HEK293 (cell line): ENCODE data around the gene AJUBA.

Source experiments
- CTCF ChIA-PET: fragments of 350-600 bp; formaldehyde crosslinking; extraction: SDS; loops from one replicate; lab custom pipeline; 2021; ENCODE audit warnings: antibody characterized with exemption; lab: Yijun Ruan, JAX
- POLR2A ChIA-PET: fragments of 300-600 bp; formaldehyde crosslinking; extraction: SDS; loops from one replicate; lab custom pipeline; 2020; ENCODE audit warnings: antibody characterized with exemption, inconsistent platforms; lab: Yijun Ruan, JAX
- H3K27ac ChIP-seq: fragments of 200-500 bp; sonication (Bioruptor generic); 2 replicates; pipeline ENCODE4 v1.5.1; 2014; ENCODE audit warnings: low read depth, low read length, control low read depth, inconsistent platforms; ENCODE audit errors: extremely low read depth
- H3K36me3 ChIP-seq, 2 experiments: fragments of 200-500 bp in 1 of 2; sonication (Bioruptor generic) in 1 of 2; 1 replicate in 1 of 2; 2 replicates in 1 of 2; pipeline ENCODE4 v1.5.1; 2014 to 2017; ENCODE audit warnings: inconsistent platforms in 2 of 2, low read length in 2 of 2; ENCODE audit not compliant: control insufficient read depth in 2 of 2, insufficient read depth in 1 of 2
- H3K4me1 ChIP-seq: fragments of 200-500 bp; sonication (Bioruptor generic); 2 replicates; pipeline ENCODE4 v1.5.1; 2014; ENCODE audit warnings: mild to moderate bottlenecking, low read length, inconsistent platforms; ENCODE audit not compliant: control insufficient read depth, insufficient read depth
- H3K4me3 ChIP-seq: 2 replicates; pipeline ENCODE4 v1.5.1; 2011; ENCODE audit warnings: low read depth, mild to moderate bottlenecking, control low read depth, low read length, moderate library complexity
- H3K9me3 ChIP-seq: fragments of 200-500 bp; sonication (Bioruptor generic); 2 replicates; pipeline ENCODE4 v1.5.1; 2014; ENCODE audit warnings: low read depth, low read length, inconsistent platforms; ENCODE audit not compliant: control insufficient read depth, insufficient read depth
- FEZF1 ChIP-seq: fragments of 450-650 bp; formaldehyde crosslinking; IDR thresholded peaks from 2 replicates; pipeline ENCODE4 v1.5.1; 2016; ENCODE audit warnings: missing biosample characterization, missing genetic modification characterization
- HIC1 ChIP-seq: fragments of 450-650 bp; formaldehyde crosslinking; IDR thresholded peaks from 2 replicates; pipeline ENCODE4 v1.5.1; 2016; ENCODE audit warnings: missing biosample characterization, missing genetic modification characterization
- KLF10 ChIP-seq: fragments of 450-650 bp; IDR thresholded peaks from 2 replicates; pipeline ENCODE4 v1.5.1; 2018; ENCODE audit warnings: missing biosample characterization, mild to moderate bottlenecking, missing genetic modification characterization
- KLF16 ChIP-seq: fragments of 450-650 bp; formaldehyde crosslinking; IDR thresholded peaks from 2 replicates; pipeline ENCODE4 v1.5.1; 2017; ENCODE audit warnings: missing biosample characterization, missing genetic modification characterization
- KLF8 ChIP-seq: fragments of 450-650 bp; formaldehyde crosslinking; IDR thresholded peaks from 2 replicates; pipeline ENCODE4 v1.5.1; 2016; ENCODE audit warnings: missing biosample characterization, missing genetic modification characterization
- SP7 ChIP-seq: fragments of 450-650 bp; formaldehyde crosslinking; IDR thresholded peaks from 2 replicates; pipeline ENCODE4 v1.5.1; 2016; ENCODE audit warnings: missing biosample characterization, missing genetic modification characterization
- ZBTB1 ChIP-seq: fragments of 450-650 bp; formaldehyde crosslinking; IDR thresholded peaks from 2 replicates; pipeline ENCODE4 v1.5.1; 2016; ENCODE audit warnings: missing biosample characterization, missing genetic modification characterization
- ZBTB7A ChIP-seq: fragments of 450-650 bp; formaldehyde crosslinking; IDR thresholded peaks from 2 replicates; pipeline ENCODE4 v1.5.1; 2016; ENCODE audit warnings: low read depth, missing biosample characterization, missing genetic modification characterization
- ZNF132 ChIP-seq: fragments of 450-650 bp; formaldehyde crosslinking; IDR thresholded peaks from 2 replicates; pipeline ENCODE4 v1.5.1; 2017; ENCODE audit warnings: missing biosample characterization, missing genetic modification characterization, borderline replicate concordance
- ZNF133 ChIP-seq: fragments of 450-650 bp; formaldehyde crosslinking; IDR thresholded peaks from 2 replicates; pipeline ENCODE4 v1.5.1; 2016; ENCODE audit warnings: missing biosample characterization, missing genetic modification characterization
- ZNF155 ChIP-seq: fragments of 450-650 bp; formaldehyde crosslinking; IDR thresholded peaks from 2 replicates; pipeline ENCODE4 v1.5.1; 2016; ENCODE audit warnings: missing biosample characterization, missing genetic modification characterization
- ZNF560 ChIP-seq: fragments of 450-650 bp; formaldehyde crosslinking; IDR thresholded peaks from 2 replicates; pipeline ENCODE4 v1.5.1; 2017; ENCODE audit warnings: missing biosample characterization, missing genetic modification characterization, borderline replicate concordance
- ZNF623 ChIP-seq: fragments of 450-650 bp; formaldehyde crosslinking; IDR thresholded peaks from 2 replicates; pipeline ENCODE4 v1.5.1; 2016; ENCODE audit warnings: missing biosample characterization, missing genetic modification characterization
- ZNF658 ChIP-seq: fragments of 450-650 bp; formaldehyde crosslinking; IDR thresholded peaks from 2 replicates; pipeline ENCODE4; 2016; ENCODE audit warnings: missing biosample characterization, missing genetic modification characterization
- ZNF701 ChIP-seq: fragments of 450-650 bp; formaldehyde crosslinking; IDR thresholded peaks from 2 replicates; pipeline ENCODE4 v1.5.1; 2016; ENCODE audit warnings: missing biosample characterization, missing genetic modification characterization
- ZNF791 ChIP-seq: fragments of 450-650 bp; formaldehyde crosslinking; IDR thresholded peaks from 2 replicates; pipeline ENCODE4 v1.5.1; 2016; ENCODE audit warnings: missing biosample characterization, missing genetic modification characterization
- ZSCAN5A ChIP-seq: fragments of 450-650 bp; formaldehyde crosslinking; IDR thresholded peaks from 2 replicates; pipeline ENCODE4 v1.5.1; 2016; ENCODE audit warnings: missing biosample characterization, missing genetic modification characterization
- TF ChIP-seq, protein P1 (sequence below): fragments of 450-650 bp; formaldehyde crosslinking; IDR thresholded peaks from 2 replicates; pipeline ENCODE4 v1.5.1; 2016; ENCODE audit warnings: missing biosample characterization, missing genetic modification characterization
- TF ChIP-seq, protein P2 (sequence below): fragments of 450-650 bp; formaldehyde crosslinking; optimal IDR thresholded peaks from 2 replicates; pipeline ENCODE3; 2016; ENCODE audit warnings: missing biosample characterization, mild to moderate bottlenecking, missing genetic modification characterization
- TF ChIP-seq, protein P3 (sequence below): fragments of 450-650 bp; formaldehyde crosslinking; IDR thresholded peaks from 2 replicates; pipeline ENCODE4 v1.5.1; 2016; ENCODE audit warnings: missing biosample characterization, missing genetic modification characterization
- TF ChIP-seq, protein P4 (sequence below): fragments of 450-650 bp; formaldehyde crosslinking; IDR thresholded peaks from 2 replicates; pipeline ENCODE4 v1.5.1; 2016; ENCODE audit warnings: missing biosample characterization, missing genetic modification characterization

AJUBA gene

DNA sequence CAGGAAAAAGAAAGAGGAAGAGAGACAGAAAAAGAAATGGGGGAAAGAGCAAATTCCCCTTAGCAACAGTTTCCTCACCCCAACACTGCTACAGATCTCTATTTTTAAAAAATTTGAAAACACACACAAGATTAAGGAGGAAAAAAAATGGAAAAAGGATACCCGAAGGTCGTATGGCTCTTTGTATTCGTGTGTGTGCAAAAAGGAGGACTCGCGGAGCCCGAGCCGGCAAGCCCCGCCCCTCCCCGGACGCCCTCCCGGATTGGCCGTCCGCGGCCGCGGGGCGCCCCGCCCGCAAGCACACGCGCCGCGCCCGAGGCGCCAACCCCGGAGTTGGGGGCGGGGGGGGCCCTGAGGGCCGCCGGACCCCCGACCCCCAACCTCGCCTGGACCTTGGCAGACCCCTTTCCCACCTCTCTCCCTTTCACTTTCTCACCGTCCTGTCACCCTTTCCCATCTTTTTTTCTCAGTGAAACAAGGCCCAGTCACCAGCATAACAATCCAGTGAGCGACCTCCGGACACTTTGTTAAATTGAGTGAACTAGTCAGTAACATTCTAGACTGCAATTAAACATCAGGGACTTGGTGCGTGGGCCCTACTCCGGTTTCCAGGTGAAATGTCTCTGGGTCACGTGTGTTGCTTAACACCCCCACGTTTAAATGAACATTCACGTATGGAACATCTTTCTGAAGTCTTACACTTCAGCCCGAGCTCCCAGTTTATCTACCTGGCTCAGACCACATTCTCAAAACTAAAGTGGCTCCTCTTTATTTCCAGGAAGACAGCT, 27.8 kb upstream of the AJUBA start, which contains the start of gene C14orf93 (continued):
- TF ChIP-seq HIC1 (tag by site-specific recombination) = no peak
- 0 out of 2 replicates have a peak, but pooled peaks have one; percentile 25 for TF ChIP-seq KLF16 (tag by site-specific recombination)
- peak; percentile 97 for TF ChIP-seq ZBTB7A (tag by site-specific recombination)
- peak; percentile 34; the same call in 1 of the 2 replicates for TF ChIP-seq KLF8 (tag by site-specific recombination)
- no peak for TF ChIP-seq ZNF560 (tag by site-specific recombination)
- 0 out of 2 replicates have a peak, but pooled peaks have one; percentile 41 for TF ChIP-seq KLF10 (tag by site-specific recombination)
- TF ChIP-seq, all 188 proteins: peak for 37

DNA sequence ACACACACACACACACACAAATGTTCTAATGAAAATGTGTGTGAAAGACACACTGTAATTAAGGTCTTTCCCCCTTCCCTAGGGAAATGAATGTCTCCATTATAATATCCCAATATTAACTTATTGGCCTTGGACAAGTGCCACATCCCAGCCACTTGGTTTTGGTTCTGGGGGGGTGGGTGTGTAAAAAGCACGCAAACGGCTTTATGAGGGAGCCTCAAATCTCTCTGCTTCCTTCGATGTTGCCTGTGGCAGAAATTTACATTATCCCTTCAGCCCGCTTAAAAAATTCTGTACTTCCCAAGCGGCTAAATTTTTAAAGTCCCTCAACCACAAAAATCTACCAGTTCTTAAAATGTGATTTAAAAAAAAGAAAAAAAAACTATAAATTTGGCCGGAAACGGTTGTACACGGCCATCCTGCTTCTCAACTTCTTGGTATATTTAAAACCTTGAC, 27.2 kb upstream of the AJUBA start:
- no peaks in the 10 kb centered on the region for H3K9me3 ChIP-seq
- H3K4me3 ChIP-seq = peak overlapping the region; percentile 40
- POLR2A ChIA-PET = interaction anchor here (1.1 kb wide), 1 partner anchor 50 kb away, joined by 5 read pairs; no protein-coding TSS in a partner anchor
- peaks cover 8% of the 10 kb centered on the region; the same call in 1 of the 2 replicates for H3K4me1 ChIP-seq
- H3K27ac ChIP-seq = no peak overlapping the region
- CTCF ChIA-PET = interaction anchor here (4.0 kb wide), 1 partner anchor 24 kb away, joined by 53 read pairs; no protein-coding TSS in a partner anchor
- H3K36me3 ChIP-seq = no peaks in the 10 kb centered on the region
- no peak for TF ChIP-seq ZSCAN5A (tag by site-specific recombination)
- no peak for TF ChIP-seq ZBTB1
- TF ChIP-seq, protein P1, sequence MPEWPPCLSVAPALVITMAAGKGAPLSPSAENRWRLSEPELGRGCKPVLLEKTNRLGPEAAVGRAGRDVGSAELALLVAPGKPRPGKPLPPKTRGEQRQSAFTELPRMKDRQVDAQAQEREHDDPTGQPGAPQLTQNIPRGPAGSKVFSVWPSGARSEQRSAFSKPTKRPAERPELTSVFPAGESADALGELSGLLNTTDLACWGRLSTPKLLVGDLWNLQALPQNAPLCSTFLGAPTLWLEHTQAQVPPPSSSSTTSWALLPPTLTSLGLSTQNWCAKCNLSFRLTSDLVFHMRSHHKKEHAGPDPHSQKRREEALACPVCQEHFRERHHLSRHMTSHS (tag by site-specific recombination) = no peak
- TF ChIP-seq ZNF132 (tag by site-specific recombination) = no peak
- no peak for TF ChIP-seq ZNF133 (tag by site-specific recombination)
- TF ChIP-seq ZNF155 (tag by site-specific recombination) = no peak
- TF ChIP-seq FEZF1 = 0 out of 2 replicates have a peak, but pooled peaks have one; percentile 8
- TF ChIP-seq SP7 (tag by site-specific recombination) = peak; percentile 36; the same call in 1 of the 2 replicates
- no peak for TF ChIP-seq ZNF623 (tag by site-specific recombination)
- no peak for TF ChIP-seq ZNF791 (tag by site-specific recombination)
- TF ChIP-seq ZNF658 = no peak
- TF ChIP-seq, protein P2, sequence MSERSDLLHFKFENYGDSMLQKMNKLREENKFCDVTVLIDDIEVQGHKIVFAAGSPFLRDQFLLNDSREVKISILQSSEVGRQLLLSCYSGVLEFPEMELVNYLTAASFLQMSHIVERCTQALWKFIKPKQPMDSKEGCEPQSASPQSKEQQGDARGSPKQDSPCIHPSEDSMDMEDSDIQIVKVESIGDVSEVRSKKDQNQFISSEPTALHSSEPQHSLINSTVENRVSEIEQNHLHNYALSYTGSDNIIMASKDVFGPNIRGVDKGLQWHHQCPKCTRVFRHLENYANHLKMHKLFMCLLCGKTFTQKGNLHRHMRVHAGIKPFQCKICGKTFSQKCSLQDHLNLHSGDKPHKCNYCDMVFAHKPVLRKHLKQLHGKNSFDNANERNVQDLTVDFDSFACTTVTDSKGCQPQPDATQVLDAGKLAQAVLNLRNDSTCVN (tag by site-specific recombination) = no peak
- TF ChIP-seq, protein P3, sequence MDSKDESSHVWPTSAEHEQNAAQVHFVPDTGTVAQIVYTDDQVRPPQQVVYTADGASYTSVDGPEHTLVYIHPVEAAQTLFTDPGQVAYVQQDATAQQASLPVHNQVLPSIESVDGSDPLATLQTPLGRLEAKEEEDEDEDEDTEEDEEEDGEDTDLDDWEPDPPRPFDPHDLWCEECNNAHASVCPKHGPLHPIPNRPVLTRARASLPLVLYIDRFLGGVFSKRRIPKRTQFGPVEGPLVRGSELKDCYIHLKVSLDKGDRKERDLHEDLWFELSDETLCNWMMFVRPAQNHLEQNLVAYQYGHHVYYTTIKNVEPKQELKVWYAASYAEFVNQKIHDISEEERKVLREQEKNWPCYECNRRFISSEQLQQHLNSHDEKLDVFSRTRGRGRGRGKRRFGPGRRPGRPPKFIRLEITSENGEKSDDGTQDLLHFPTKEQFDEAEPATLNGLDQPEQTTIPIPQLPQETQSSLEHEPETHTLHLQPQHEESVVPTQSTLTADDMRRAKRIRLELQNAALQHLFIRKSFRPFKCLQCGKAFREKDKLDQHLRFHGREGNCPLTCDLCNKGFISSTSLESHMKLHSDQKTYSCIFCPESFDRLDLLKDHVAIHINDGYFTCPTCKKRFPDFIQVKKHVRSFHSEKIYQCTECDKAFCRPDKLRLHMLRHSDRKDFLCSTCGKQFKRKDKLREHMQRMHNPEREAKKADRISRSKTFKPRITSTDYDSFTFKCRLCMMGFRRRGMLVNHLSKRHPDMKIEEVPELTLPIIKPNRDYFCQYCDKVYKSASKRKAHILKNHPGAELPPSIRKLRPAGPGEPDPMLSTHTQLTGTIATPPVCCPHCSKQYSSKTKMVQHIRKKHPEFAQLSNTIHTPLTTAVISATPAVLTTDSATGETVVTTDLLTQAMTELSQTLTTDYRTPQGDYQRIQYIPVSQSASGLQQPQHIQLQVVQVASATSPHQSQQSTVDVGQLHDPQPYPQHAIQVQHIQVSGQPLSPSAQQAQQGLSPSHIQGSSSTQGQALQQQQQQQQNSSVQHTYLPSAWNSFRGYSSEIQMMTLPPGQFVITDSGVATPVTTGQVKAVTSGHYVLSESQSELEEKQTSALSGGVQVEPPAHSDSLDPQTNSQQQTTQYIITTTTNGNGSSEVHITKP = 0 out of 2 replicates have a peak, but pooled peaks have one; percentile 16
- TF ChIP-seq ZNF701 (tag by site-specific recombination) = no peak
- TF ChIP-seq, protein P4, sequence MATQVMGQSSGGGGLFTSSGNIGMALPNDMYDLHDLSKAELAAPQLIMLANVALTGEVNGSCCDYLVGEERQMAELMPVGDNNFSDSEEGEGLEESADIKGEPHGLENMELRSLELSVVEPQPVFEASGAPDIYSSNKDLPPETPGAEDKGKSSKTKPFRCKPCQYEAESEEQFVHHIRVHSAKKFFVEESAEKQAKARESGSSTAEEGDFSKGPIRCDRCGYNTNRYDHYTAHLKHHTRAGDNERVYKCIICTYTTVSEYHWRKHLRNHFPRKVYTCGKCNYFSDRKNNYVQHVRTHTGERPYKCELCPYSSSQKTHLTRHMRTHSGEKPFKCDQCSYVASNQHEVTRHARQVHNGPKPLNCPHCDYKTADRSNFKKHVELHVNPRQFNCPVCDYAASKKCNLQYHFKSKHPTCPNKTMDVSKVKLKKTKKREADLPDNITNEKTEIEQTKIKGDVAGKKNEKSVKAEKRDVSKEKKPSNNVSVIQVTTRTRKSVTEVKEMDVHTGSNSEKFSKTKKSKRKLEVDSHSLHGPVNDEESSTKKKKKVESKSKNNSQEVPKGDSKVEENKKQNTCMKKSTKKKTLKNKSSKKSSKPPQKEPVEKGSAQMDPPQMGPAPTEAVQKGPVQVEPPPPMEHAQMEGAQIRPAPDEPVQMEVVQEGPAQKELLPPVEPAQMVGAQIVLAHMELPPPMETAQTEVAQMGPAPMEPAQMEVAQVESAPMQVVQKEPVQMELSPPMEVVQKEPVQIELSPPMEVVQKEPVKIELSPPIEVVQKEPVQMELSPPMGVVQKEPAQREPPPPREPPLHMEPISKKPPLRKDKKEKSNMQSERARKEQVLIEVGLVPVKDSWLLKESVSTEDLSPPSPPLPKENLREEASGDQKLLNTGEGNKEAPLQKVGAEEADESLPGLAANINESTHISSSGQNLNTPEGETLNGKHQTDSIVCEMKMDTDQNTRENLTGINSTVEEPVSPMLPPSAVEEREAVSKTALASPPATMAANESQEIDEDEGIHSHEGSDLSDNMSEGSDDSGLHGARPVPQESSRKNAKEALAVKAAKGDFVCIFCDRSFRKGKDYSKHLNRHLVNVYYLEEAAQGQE (tag by site-specific recombination) = no peak
